H1 (cell line): ENCODE data around the gene KCNH4. TPM values are rescaled to one million over a fixed set of nuclear protein-coding genes. Genes with fewer than 3 reads are reported as not detected.

ENCODE experiments used
- CEBPB ChIP-seq: IDR thresholded peaks from 2 replicates; pipeline ENCODE4 v1.6.1; 2012; ENCODE audit warnings: low read depth, low read length
- EP300 ChIP-seq, 2 experiments: IDR thresholded peaks; 1 replicate in 1 of 2; 2 replicates in 1 of 2; pipeline ENCODE4 v1.6.1; 2011 to 2012; ENCODE audit warnings: low read depth in 2 of 2, low read length in 2 of 2, mild to moderate bottlenecking in 2 of 2, borderline replicate concordance in 1 of 2, inconsistent platforms in 1 of 2, moderate library complexity in 1 of 2
- NANOG ChIP-seq: IDR thresholded peaks from 2 replicates; pipeline ENCODE4 v1.6.1; 2011; ENCODE audit warnings: low read length, low read depth, mild to moderate bottlenecking, inconsistent platforms; ENCODE audit not compliant: insufficient read depth, poor library complexity, severe bottlenecking
- polyA plus RNA-seq, 7 experiments: library from polyadenylated mRNA; depleted of rRNA in 3 of 7; stranded (reverse) in 5 of 7; unstranded in 2 of 7; fragments of >200 nt in 5 of 7; fragments of 200-250 nt in 2 of 7; gene quantifications; 1 replicate in 5 of 7; 2 replicates in 1 of 7; 4 replicates in 1 of 7; pipeline versions ENCODE4 v1.2.1 to v1.2.3, GENCODE V29; 2011 to 2013; ENCODE audit warnings: missing spikeins in 2 of 7, mixed read lengths in 2 of 7
- total RNA-seq: library from RNA; stranded (reverse); fragmentation: NEBNext Ultra II Directional; extraction: Animal tissue kit (Norgen Biotek cat#: 25700); gene quantifications from 2 replicates; pipeline ENCODE4 v1.2.1, GENCODE V29; 2021

KCNH4 gene
- total and polyA plus RNA-seq, 2 of the 8 experiments (the other 6 are each of a cell fraction or from before 2014, with no cell fraction given), result 0.44 to 0.47 TPM

GRCh38 chr17:42126836-42127235, 54.1 kb downstream of the KCNH4 start (continued):
- no peak for TF ChIP-seq NANOG
- no peak for TF ChIP-seq EP300 (IDR thresholded peaks at IDR 0.05; ENCODE audit: borderline replicate concordance in 1 of 2, low read depth in 2 of 2, low read length in 2 of 2)
- no peak for TF ChIP-seq CEBPB
